Liver (tissue), 9 donors: ENCODE results near the gene KRTAP12-4. TPM values are rescaled to one million over a fixed set of nuclear protein-coding genes. Genes with fewer than 3 reads are reported as not detected.
"Not testable (repeated sequence)": the region's sequence is repeated elsewhere in the genome, so short reads cannot be mapped to it uniquely, and the experiment has no call there.

Experiments used
- DNase-seq: peaks from one replicate; pipeline ENCODE4 v3.0.0-alpha.2; 2017; ENCODE audit warnings: low spot score
- H3K27ac ChIP-seq, 2 donors: one replicate each; pipeline ENCODE4 v1.7.0; 2013; ENCODE audit warnings: inconsistent platforms in 2 of 2, low read length in 2 of 2, control low read depth in 1 of 2, low read depth in 1 of 2, mild to moderate bottlenecking in 1 of 2
- H3K27me3 ChIP-seq, 4 donors: one replicate each; pipeline versions ENCODE4 v1.6.1 to v1.7.0; 2013; ENCODE audit warnings: low read length in 3 of 4, inconsistent platforms in 1 of 4, mild to moderate bottlenecking in 1 of 4, moderate library complexity in 1 of 4; ENCODE audit not compliant: control insufficient read depth in 4 of 4, insufficient read depth in 4 of 4
- H3K36me3 ChIP-seq, 4 donors: one replicate each; pipeline versions ENCODE4 v1.6.1 to v1.7.0; 2013; ENCODE audit warnings: low read length in 3 of 4, mild to moderate bottlenecking in 3 of 4, low read depth in 1 of 4, moderate library complexity in 1 of 4; ENCODE audit not compliant: control insufficient read depth in 4 of 4, insufficient read depth in 3 of 4
- H3K4me1 ChIP-seq, 4 donors: one replicate each; pipeline versions ENCODE4 v1.6.1 to v1.7.0; 2013; ENCODE audit warnings: low read length in 3 of 4, mild to moderate bottlenecking in 3 of 4, moderate library complexity in 1 of 4; ENCODE audit not compliant: control insufficient read depth in 4 of 4, insufficient read depth in 4 of 4
- H3K4me3 ChIP-seq, 3 donors: one replicate each; pipeline versions ENCODE4 v1.6.1 to v1.7.0; 2013; ENCODE audit warnings: low read length in 3 of 3, control low read depth in 1 of 3, low read depth in 1 of 3, mild to moderate bottlenecking in 1 of 3
- H3K9ac ChIP-seq, 2 donors: one replicate each; pipeline ENCODE4 v1.7.0; 2013; ENCODE audit warnings: low read length in 2 of 2, mild to moderate bottlenecking in 2 of 2, moderate library complexity in 2 of 2, control low read depth in 1 of 2, low read depth in 1 of 2
- H3K9me3 ChIP-seq, 4 donors: one replicate each; pipeline versions ENCODE4 v1.6.1 to v1.7.0; 2013; ENCODE audit warnings: low read length in 3 of 4; ENCODE audit not compliant: control insufficient read depth in 4 of 4
- EGR1 ChIP-seq, 2 donors: IDR thresholded peaks; 2 replicates each; pipeline ENCODE4 v1.6.1; 2016 to 2018; ENCODE audit warnings: antibody characterized with exemption in 2 of 2, low read depth in 2 of 2
- FOXA1 ChIP-seq: IDR thresholded peaks from 2 replicates; pipeline ENCODE4 v1.6.1; 2016; ENCODE audit warnings: antibody characterized with exemption
- FOXA2 ChIP-seq: IDR thresholded peaks from 2 replicates; pipeline ENCODE4 v1.6.1; 2016; ENCODE audit warnings: antibody characterized with exemption
- GABPA ChIP-seq, 2 donors: IDR thresholded peaks in 1 of 2; conservative IDR thresholded peaks in 1 of 2; 2 replicates each; pipeline ENCODE4 v1.6.1; 2016; ENCODE audit warnings: antibody characterized with exemption in 2 of 2, mild to moderate bottlenecking in 1 of 2, moderate library complexity in 1 of 2
- HNF4A ChIP-seq, 2 donors: conservative IDR thresholded peaks; 2 replicates each; pipeline ENCODE4 v1.6.1; 2016; ENCODE audit warnings: antibody characterized with exemption in 2 of 2, mild to moderate bottlenecking in 2 of 2
- HNF4G ChIP-seq: IDR thresholded peaks from 2 replicates; pipeline ENCODE4 v1.6.1; 2016; ENCODE audit warnings: antibody characterized with exemption
- JUND ChIP-seq, 2 donors: IDR thresholded peaks; 2 replicates each; pipeline ENCODE4 v1.6.1; 2016; ENCODE audit warnings: antibody characterized with exemption in 2 of 2
- NR2F2 ChIP-seq: IDR thresholded peaks from 2 replicates; pipeline ENCODE4 v1.6.1; 2016; ENCODE audit warnings: antibody characterized with exemption
- RAD21 ChIP-seq, 2 donors: IDR thresholded peaks; 2 replicates each; pipeline ENCODE4 v1.6.1; 2016; ENCODE audit warnings: antibody characterized with exemption in 2 of 2, mild to moderate bottlenecking in 2 of 2
- RXRA ChIP-seq, 2 donors: IDR thresholded peaks; 2 replicates each; pipeline ENCODE4 v1.6.1; 2017 to 2018; ENCODE audit warnings: antibody characterized with exemption in 2 of 2, mild to moderate bottlenecking in 1 of 2
- SP1 ChIP-seq: IDR thresholded peaks from 2 replicates; pipeline ENCODE4 v1.6.1; 2018; ENCODE audit warnings: antibody characterized with exemption, mild to moderate bottlenecking
- TAF1 ChIP-seq: conservative IDR thresholded peaks from 2 replicates; pipeline ENCODE4 v1.6.1; 2016; ENCODE audit warnings: antibody characterized with exemption, mild to moderate bottlenecking
- YY1 ChIP-seq: IDR thresholded peaks from 2 replicates; pipeline ENCODE4 v1.6.1; 2016; ENCODE audit warnings: antibody characterized with exemption, mild to moderate bottlenecking
- WGBS: extraction: QIAGEN DNeasy Blood & Tissue Kit; methylation state at CpG from one replicate; pipeline ENCODE4 v1.1.7; 2013; 5-methylcytosine and 5-hydroxymethylcytosine counted together
- polyA plus RNA-seq, 2 donors: library from polyadenylated mRNA; stranded (reverse) in 1 of 2; unstranded in 1 of 2; fragments of 200-250 nt in 1 of 2; fragments of >200 nt in 1 of 2; fragmentation: Nextera tagmentation in 1 of 2; extraction: Ambion mirVana in 1 of 2; gene quantifications; one replicate each; pipeline versions ENCODE4 v1.2.1 to v1.2.3, GENCODE V29; 2013 to 2015
- total RNA-seq, 2 donors: library from RNA; depleted of rRNA; stranded (reverse); fragments of >200 nt; gene quantifications; one replicate each; pipeline ENCODE4 v1.2.3, GENCODE V29; 2014
- TF ChIP-seq, protein P1 (sequence below): IDR thresholded peaks from 2 replicates; pipeline ENCODE4 v1.6.1; 2016; ENCODE audit warnings: antibody characterized with exemption
- TF ChIP-seq, protein P2 (sequence below): IDR thresholded peaks from 2 replicates; pipeline ENCODE4 v1.6.1; 2016; ENCODE audit warnings: antibody characterized with exemption
- TF ChIP-seq, protein P3 (sequence below): fragments of 150-350 bp; IDR thresholded peaks from 2 replicates; pipeline ENCODE4 v1.5.1; 2017; ENCODE audit warnings: improper control_type of control experiment, low read depth, low read length; ENCODE audit not compliant: missing input control
- TF ChIP-seq, protein P4 (sequence below): IDR thresholded peaks from 2 replicates; pipeline ENCODE4 v1.6.1; 2016; ENCODE audit warnings: antibody characterized with exemption
- TF ChIP-seq, protein P5 (sequence below): IDR thresholded peaks from 2 replicates; pipeline ENCODE4 v1.6.1; 2016; ENCODE audit warnings: antibody characterized with exemption, mild to moderate bottlenecking
- donor health status: healthy.
- donor health status: healthy.
- donor health status: healthy.
- donor health status: healthy.
- donor health status: healthy.

KRTAP12-4 gene
- total and polyA plus RNA-seq, 4 donors, result not detected

DNA sequence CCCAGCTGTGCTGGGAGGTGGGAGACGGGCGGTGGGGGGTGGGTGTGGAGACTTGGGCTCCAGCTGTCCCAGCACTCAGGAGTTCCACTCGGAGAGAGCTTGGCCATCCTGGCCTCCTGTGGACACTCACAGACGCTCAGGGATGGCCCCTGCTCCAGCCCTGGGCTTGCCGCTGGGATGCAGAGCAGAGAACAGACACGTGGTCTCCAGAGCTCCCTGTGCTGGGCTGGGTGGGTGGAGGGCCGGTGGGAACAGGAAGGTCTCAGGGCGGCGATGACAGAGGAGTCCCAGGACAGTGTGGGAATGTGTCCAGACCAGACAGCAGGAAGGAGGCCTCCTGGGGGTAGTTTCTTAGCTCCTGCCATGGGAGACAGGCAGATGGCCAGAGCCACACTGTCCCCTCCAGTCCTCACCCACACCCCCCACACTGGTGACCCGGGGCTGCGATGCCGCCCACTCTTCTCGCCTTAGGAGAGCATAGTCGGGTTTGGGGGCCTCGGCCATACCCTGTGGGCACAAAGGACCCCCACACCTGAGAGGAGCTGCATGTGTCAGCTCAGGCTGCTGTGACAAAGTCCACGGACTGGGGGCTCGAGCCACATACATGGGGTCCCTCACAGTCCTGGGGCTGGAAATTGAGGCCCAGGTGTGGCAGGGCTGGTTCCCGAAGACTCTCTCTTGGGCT is 25.6 kb downstream of the KRTAP12-4 start:
- no peak overlapping the region for H3K27ac ChIP-seq
- peaks cover 3 to 11% (median 7%) of the 10 kb centered on the region in 4 donors for H3K9me3 ChIP-seq
- 77% methylated on average over 18 of the region's 18 CpGs for WGBS
- H3K4me3 ChIP-seq, result no peak overlapping the region
- no peaks in the 10 kb centered on the region for H3K4me1 ChIP-seq
- DNase-seq, result no peak
- H3K36me3 ChIP-seq, result no peaks in the 10 kb centered on the region
- H3K9ac ChIP-seq, result no peak overlapping the region
- no peaks in the 10 kb centered on the region for H3K27me3 ChIP-seq
- TF ChIP-seq, protein P1, sequence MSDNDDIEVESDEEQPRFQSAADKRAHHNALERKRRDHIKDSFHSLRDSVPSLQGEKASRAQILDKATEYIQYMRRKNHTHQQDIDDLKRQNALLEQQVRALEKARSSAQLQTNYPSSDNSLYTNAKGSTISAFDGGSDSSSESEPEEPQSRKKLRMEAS, result no peak
- TF ChIP-seq HNF4A (conservative IDR thresholded peaks at IDR 0.05), result no peak
- TF ChIP-seq TAF1, result no peak
- no peak for TF ChIP-seq RAD21 (IDR thresholded peaks at IDR 0.05)
- TF ChIP-seq, protein P2, sequence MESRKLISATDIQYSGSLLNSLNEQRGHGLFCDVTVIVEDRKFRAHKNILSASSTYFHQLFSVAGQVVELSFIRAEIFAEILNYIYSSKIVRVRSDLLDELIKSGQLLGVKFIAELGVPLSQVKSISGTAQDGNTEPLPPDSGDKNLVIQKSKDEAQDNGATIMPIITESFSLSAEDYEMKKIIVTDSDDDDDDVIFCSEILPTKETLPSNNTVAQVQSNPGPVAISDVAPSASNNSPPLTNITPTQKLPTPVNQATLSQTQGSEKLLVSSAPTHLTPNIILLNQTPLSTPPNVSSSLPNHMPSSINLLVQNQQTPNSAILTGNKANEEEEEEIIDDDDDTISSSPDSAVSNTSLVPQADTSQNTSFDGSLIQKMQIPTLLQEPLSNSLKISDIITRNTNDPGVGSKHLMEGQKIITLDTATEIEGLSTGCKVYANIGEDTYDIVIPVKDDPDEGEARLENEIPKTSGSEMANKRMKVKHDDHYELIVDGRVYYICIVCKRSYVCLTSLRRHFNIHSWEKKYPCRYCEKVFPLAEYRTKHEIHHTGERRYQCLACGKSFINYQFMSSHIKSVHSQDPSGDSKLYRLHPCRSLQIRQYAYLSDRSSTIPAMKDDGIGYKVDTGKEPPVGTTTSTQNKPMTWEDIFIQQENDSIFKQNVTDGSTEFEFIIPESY, result no peak
- TF ChIP-seq, protein P3, sequence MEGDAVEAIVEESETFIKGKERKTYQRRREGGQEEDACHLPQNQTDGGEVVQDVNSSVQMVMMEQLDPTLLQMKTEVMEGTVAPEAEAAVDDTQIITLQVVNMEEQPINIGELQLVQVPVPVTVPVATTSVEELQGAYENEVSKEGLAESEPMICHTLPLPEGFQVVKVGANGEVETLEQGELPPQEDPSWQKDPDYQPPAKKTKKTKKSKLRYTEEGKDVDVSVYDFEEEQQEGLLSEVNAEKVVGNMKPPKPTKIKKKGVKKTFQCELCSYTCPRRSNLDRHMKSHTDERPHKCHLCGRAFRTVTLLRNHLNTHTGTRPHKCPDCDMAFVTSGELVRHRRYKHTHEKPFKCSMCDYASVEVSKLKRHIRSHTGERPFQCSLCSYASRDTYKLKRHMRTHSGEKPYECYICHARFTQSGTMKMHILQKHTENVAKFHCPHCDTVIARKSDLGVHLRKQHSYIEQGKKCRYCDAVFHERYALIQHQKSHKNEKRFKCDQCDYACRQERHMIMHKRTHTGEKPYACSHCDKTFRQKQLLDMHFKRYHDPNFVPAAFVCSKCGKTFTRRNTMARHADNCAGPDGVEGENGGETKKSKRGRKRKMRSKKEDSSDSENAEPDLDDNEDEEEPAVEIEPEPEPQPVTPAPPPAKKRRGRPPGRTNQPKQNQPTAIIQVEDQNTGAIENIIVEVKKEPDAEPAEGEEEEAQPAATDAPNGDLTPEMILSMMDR, result no peak
- TF ChIP-seq EGR1 (IDR thresholded peaks at IDR 0.05; ENCODE audit: low read depth in 2 of 2), result no peak
- TF ChIP-seq, protein P4, sequence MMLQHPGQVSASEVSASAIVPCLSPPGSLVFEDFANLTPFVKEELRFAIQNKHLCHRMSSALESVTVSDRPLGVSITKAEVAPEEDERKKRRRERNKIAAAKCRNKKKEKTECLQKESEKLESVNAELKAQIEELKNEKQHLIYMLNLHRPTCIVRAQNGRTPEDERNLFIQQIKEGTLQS, result no peak
- no peak for TF ChIP-seq HNF4G
- TF ChIP-seq JUND (IDR thresholded peaks at IDR 0.05), result no peak
- no peak for TF ChIP-seq FOXA2
- no peak for TF ChIP-seq SP1
- TF ChIP-seq YY1, result no peak
- TF ChIP-seq FOXA1, result no peak
- TF ChIP-seq RXRA (IDR thresholded peaks at IDR 0.05), result no peak
- TF ChIP-seq NR2F2, result no peak
- TF ChIP-seq, protein P5, sequence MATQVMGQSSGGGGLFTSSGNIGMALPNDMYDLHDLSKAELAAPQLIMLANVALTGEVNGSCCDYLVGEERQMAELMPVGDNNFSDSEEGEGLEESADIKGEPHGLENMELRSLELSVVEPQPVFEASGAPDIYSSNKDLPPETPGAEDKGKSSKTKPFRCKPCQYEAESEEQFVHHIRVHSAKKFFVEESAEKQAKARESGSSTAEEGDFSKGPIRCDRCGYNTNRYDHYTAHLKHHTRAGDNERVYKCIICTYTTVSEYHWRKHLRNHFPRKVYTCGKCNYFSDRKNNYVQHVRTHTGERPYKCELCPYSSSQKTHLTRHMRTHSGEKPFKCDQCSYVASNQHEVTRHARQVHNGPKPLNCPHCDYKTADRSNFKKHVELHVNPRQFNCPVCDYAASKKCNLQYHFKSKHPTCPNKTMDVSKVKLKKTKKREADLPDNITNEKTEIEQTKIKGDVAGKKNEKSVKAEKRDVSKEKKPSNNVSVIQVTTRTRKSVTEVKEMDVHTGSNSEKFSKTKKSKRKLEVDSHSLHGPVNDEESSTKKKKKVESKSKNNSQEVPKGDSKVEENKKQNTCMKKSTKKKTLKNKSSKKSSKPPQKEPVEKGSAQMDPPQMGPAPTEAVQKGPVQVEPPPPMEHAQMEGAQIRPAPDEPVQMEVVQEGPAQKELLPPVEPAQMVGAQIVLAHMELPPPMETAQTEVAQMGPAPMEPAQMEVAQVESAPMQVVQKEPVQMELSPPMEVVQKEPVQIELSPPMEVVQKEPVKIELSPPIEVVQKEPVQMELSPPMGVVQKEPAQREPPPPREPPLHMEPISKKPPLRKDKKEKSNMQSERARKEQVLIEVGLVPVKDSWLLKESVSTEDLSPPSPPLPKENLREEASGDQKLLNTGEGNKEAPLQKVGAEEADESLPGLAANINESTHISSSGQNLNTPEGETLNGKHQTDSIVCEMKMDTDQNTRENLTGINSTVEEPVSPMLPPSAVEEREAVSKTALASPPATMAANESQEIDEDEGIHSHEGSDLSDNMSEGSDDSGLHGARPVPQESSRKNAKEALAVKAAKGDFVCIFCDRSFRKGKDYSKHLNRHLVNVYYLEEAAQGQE, result no peak
- no peak for TF ChIP-seq GABPA (IDR thresholded peaks at IDR 0.05 in 1 of 2, conservative IDR thresholded peaks at IDR 0.05 in 1 of 2)

DNA sequence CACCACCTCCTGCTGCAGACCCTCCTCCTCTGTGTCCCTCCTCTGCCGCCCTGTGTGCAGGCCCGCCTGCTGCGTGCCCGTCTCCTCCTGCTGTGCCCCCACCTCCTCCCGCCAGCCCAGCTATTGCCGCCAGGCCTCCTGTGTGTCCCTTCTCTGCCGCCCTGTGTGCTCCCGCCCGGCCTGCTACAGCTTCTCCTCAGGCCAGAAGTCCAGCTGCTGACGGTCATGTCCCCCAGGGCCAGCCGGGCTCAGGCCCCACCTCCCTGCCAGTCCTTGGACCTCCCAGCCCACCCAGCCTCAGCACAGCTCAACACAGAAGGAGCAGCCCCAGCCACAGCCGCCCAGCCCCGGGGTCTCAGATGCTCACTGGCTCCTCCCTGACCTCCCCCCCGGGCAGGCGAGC is 26.6 kb downstream of the KRTAP12-4 start:
- not testable (repeated sequence) for H3K9ac ChIP-seq, H3K4me3 ChIP-seq, H3K36me3 ChIP-seq, H3K27me3 ChIP-seq, H3K27ac ChIP-seq, DNase-seq, H3K4me1 ChIP-seq
- peaks cover 3 to 11% (median 7%) of the 10 kb centered on the region in 4 donors for H3K9me3 ChIP-seq
- WGBS, result 46% methylated on average over 15 of the region's 15 CpGs

DNA sequence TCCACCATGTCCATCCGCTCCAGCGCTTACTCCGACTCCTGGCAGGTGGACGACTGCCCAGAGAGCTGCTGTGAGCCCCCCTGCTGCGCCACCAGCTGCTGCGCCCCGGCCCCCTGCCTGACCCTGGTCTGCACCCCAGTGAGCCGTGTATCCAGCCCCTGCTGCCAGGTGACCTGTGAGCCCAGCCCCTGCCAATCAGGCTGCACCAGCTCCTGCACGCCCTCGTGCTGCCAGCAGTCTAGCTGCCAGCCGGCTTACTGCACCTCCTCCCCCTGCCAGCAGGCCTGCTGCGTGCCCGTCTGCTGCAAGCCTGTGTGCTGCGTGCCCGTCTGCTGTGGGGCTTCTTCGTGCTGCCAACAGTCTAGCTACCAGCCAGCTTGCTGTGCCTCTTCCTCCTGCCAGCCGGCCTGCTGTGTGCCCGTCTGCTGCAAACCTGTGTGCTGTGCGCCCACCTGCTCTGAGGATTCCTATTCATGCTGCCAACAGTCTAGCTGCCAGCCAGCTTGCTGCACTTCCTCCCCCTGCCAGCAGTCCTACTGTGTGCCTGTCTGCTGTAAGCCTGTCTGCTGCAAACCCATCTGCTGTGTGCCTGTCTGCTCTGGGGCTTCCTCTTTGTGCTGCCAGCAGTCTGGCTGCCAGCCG is 27.2 kb downstream of the KRTAP12-4 start:
- 85% methylated on average over 20 of the region's 20 CpGs for WGBS
- not testable (repeated sequence) for DNase-seq

More for the DNA sequence above, 27.2 kb downstream of the KRTAP12-4 start:
- H3K9me3 ChIP-seq, result peaks cover 3 to 12% (median 6%) of the 10 kb centered on the region in 4 donors
- H3K36me3 ChIP-seq, H3K9ac ChIP-seq, H3K4me3 ChIP-seq, H3K27me3 ChIP-seq, H3K27ac ChIP-seq, H3K4me1 ChIP-seq: not testable (repeated sequence)
